ENCODE measurements around the gene RNASEH2A. TPM values are rescaled to one million over a fixed set of nuclear protein-coding genes. Genes with fewer than 3 reads are reported as not detected.

Gene RNASEH2A
- total RNA-seq, 1 experiment from 2014 or later = 72.9 TPM

GRCh38 chr19:12770922-12771321, 35.5 kb upstream of the RNASEH2A start:
- ChIA-PET CTCF (interaction anchor here (1.1 to 3.4 kb wide), 5 partner anchors 10 to 77 kb away, joined by 4 to 37 read pairs (median 11); no protein-coding TSS in a partner anchor), POLR2A (no interaction called here)
- Mint-ChIP-seq H3K4me3 (no peak overlapping the region), H3K27ac (no peak overlapping the region), H3K9me3 (no peaks in the 10 kb centered on the region), H3K27me3 (ENCODE audit: low read depth) (no peaks in the 10 kb centered on the region; the same call in 1 of the 2 replicates), H3K4me1 (peaks cover 23% of the 10 kb centered on the region), H3K36me3 (peaks cover 14% of the 10 kb centered on the region)
- TF ChIP-seq JAZF1 (CRISPR knock-in tag; IDR thresholded peaks at IDR 0.05) (no peak), TCF7 (CRISPR knock-in tag; IDR thresholded peaks at IDR 0.05; ENCODE audit: low read depth) (no peak)
- TF ChIP-seq, protein P1, sequence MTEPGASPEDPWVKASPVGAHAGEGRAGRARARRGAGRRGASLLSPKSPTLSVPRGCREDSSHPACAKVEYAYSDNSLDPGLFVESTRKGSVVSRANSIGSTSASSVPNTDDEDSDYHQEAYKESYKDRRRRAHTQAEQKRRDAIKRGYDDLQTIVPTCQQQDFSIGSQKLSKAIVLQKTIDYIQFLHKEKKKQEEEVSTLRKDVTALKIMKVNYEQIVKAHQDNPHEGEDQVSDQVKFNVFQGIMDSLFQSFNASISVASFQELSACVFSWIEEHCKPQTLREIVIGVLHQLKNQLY (CRISPR knock-in tag; IDR thresholded peaks at IDR 0.05) = no peak
- no peak for ATAC-seq
- DNase-seq (ENCODE audit: low spot score) = no peak

- no peak overlapping the region for H3K4me3 Mint-ChIP-seq
- no peaks in the 10 kb centered on the region for H3K9me3 Mint-ChIP-seq
- H3K36me3 Mint-ChIP-seq = peaks cover 14% of the 10 kb centered on the region
- ChIA-PET CTCF (interaction anchor here (7.4 to 7.7 kb wide), 2 partner anchors 11 to 75 kb away, joined by 69 to 97 read pairs; no protein-coding TSS in a partner anchor), POLR2A (no interaction called here)
- no peaks in the 10 kb centered on the region; the same call in 1 of the 2 replicates for H3K27me3 Mint-ChIP-seq (ENCODE audit: low read depth)
- no peak overlapping the region for H3K27ac Mint-ChIP-seq
- H3K4me1 Mint-ChIP-seq = peaks cover 18% of the 10 kb centered on the region
- no peak for TF ChIP-seq ZNF671 (CRISPR knock-in tag; IDR thresholded peaks at IDR 0.05)
- TF ChIP-seq, protein P2, sequence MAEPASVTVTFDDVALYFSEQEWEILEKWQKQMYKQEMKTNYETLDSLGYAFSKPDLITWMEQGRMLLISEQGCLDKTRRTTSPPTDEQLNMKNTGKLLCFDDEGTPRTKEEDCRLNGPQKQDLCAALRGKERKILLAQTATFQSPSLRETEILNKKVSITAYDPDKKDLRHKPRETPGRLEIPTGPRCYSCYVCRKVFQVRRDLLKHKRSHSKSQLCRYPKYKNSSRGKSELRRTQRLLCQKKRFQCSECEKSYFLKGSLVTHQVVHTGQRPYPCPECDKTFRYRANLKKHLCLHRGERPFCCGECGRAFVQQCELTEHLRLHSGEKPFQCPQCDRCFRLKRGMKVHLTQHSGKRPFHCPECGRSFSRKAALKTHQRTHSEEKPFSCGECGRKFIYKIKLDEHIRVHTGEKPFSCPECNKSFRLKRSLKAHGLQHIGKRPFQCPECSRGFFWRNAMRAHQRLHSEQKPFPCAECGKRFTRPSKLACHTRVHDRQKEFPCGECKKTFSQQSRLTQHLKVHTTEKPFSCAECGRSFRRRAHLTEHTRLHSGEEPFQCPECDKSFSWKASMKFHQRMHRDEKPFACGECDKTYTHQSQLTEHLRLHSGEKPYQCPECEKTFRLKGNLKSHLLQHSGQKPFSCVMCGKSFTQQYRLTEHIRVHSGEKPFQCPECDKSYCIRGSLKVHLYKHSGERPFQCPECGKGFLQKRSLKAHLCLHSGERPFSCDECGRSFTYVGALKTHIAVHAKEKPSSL (CRISPR knock-in tag; conservative IDR thresholded peaks at IDR 0.05) = no peak
- no peak for TF ChIP-seq JAZF1 (CRISPR knock-in tag; IDR thresholded peaks at IDR 0.05)
- TF ChIP-seq USF1 (CRISPR knock-in tag; IDR thresholded peaks at IDR 0.05) = no peak
- no peak for TF ChIP-seq RORB (CRISPR knock-in tag; IDR thresholded peaks at IDR 0.05)
- TF ChIP-seq CREM (CRISPR knock-in tag; IDR thresholded peaks at IDR 0.05) = no peak
- ATAC-seq = no peak
- DNase-seq (ENCODE audit: low spot score) = no peak
Measured at GRCh38 chr19:12772323-12772722, 34.1 kb upstream of the RNASEH2A start.

GRCh38 chr19:12773571-12773970, 32.8 kb upstream of the RNASEH2A start:
- POLR2A ChIA-PET = interaction anchor here (1.5 to 3.2 kb wide), 2 partner anchors 16 to 19 kb away, joined by 6 to 15 read pairs; partner anchors contain the start of gene JUNB
- CTCF ChIA-PET = interaction anchor here (0.9 to 7.7 kb wide), 9 partner anchors 8 to 112 kb away, joined by 3 to 136 read pairs (median 25); partner anchors contain the start of gene JUNB
- DNase-seq (ENCODE audit: low spot score) (no peak), ATAC-seq (no peak)
- peak overlapping the region; percentile 20 for H3K4me3 Mint-ChIP-seq
- H3K27me3 Mint-ChIP-seq (ENCODE audit: low read depth) = no peaks in the 10 kb centered on the region; the same call in 1 of the 2 replicates
- H3K9me3 Mint-ChIP-seq = no peaks in the 10 kb centered on the region
- peaks cover 14% of the 10 kb centered on the region for H3K36me3 Mint-ChIP-seq
- peaks cover 21% of the 10 kb centered on the region for H3K4me1 Mint-ChIP-seq
- H3K27ac Mint-ChIP-seq = peak overlapping the region; percentile 81
- no peak for TF ChIP-seq ZNF232 (CRISPR knock-in tag; IDR thresholded peaks at IDR 0.05)
- no peak for TF ChIP-seq IRF2 (CRISPR knock-in tag; IDR thresholded peaks at IDR 0.05; ENCODE audit: borderline replicate concordance, low read depth)
- TF ChIP-seq ZSCAN18 (CRISPR knock-in tag; IDR thresholded peaks at IDR 0.05) = no peak
- no peak for TF ChIP-seq USF2 (CRISPR knock-in tag; IDR thresholded peaks at IDR 0.05)
- no peak for TF ChIP-seq ZNF317 (CRISPR knock-in tag; IDR thresholded peaks at IDR 0.05; ENCODE audit: borderline replicate concordance, low read depth)
- TF ChIP-seq PRRX2 (CRISPR knock-in tag; IDR thresholded peaks at IDR 0.05) = no peak
- TF ChIP-seq ZNF671 (CRISPR knock-in tag; IDR thresholded peaks at IDR 0.05) = no peak
- TF ChIP-seq ERG (CRISPR knock-in tag; IDR thresholded peaks at IDR 0.05) = no peak
- TF ChIP-seq, protein P3, sequence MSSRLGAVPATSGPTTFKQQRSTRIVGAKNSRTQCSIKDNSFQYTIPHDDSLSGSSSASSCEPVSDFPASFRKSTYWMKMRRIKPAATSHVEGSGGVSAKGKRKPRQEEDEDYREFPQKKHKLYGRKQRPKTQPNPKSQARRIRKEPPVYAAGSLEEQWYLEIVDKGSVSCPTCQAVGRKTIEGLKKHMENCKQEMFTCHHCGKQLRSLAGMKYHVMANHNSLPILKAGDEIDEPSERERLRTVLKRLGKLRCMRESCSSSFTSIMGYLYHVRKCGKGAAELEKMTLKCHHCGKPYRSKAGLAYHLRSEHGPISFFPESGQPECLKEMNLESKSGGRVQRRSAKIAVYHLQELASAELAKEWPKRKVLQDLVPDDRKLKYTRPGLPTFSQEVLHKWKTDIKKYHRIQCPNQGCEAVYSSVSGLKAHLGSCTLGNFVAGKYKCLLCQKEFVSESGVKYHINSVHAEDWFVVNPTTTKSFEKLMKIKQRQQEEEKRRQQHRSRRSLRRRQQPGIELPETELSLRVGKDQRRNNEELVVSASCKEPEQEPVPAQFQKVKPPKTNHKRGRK (CRISPR knock-in tag; IDR thresholded peaks at IDR 0.05; ENCODE audit: borderline replicate concordance) = no peak
- TF ChIP-seq TP53 (CRISPR knock-in tag; IDR thresholded peaks at IDR 0.05) = no peak
- no peak for TF ChIP-seq NR3C1 (CRISPR knock-in tag; conservative IDR thresholded peaks at IDR 0.05; ENCODE audit: low read depth)
- TF ChIP-seq ZNF219 (CRISPR knock-in tag; IDR thresholded peaks at IDR 0.05; ENCODE audit: borderline replicate concordance) = no peak
- no peak for TF ChIP-seq ATF6 (CRISPR knock-in tag; IDR thresholded peaks at IDR 0.05)
- TF ChIP-seq ZNF138 (CRISPR knock-in tag; conservative IDR thresholded peaks at IDR 0.05) = no peak
